ENCODE data around the gene SKA1. TPM values are rescaled to one million over a fixed set of nuclear protein-coding genes. Genes with fewer than 3 reads are reported as not detected.

Gene SKA1
- total RNA-seq, 2 experiments from 2014 or later = 29.4 to 32.2 TPM

DNA sequence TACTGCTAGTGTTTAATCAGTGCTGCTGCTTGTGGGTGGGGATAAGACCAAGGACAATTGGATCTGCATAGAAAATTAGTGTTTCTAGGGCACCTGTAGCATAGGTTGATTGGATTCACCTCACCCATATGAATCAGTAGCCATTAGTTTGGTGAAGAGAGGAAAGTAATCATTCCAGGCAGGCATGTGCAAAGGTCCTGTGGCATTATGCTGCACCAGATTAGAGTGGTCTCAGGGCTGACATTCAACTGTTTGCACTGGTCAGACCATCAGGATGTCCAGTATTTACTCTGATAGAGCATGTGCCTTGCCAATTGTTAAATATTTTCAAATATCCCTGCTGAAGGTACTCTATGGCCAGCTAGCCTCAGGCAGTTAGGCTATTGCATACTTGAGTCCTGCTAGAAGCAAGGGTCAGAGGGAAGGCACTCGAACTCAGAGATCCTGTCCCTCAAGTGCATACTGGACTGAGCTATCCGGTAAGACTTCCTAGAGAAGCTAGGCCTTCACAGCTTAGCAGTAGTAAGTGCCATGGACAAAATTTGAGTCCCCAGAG lies 64.7 kb downstream of the SKA1 start:
- ChIA-PET CTCF (interaction anchor here (1.3 kb wide), 1 partner anchor 10 kb away, joined by 4 read pairs; no protein-coding TSS in a partner anchor), POLR2A (no interaction called here)
- Mint-ChIP-seq H3K9me3 (no peaks in the 10 kb centered on the region), H3K4me1 (ENCODE audit: low read depth) (no peaks in the 10 kb centered on the region), H3K27me3 (no peaks in the 10 kb centered on the region), H3K4me3 (no peak overlapping the region), H3K27ac (no peak overlapping the region), H3K36me3 (ENCODE audit: low read depth) (no peaks in the 10 kb centered on the region)
- intact Hi-C loops (cut with micrococcal nuclease) = no loop called here
- TF ChIP-seq, protein P1, sequence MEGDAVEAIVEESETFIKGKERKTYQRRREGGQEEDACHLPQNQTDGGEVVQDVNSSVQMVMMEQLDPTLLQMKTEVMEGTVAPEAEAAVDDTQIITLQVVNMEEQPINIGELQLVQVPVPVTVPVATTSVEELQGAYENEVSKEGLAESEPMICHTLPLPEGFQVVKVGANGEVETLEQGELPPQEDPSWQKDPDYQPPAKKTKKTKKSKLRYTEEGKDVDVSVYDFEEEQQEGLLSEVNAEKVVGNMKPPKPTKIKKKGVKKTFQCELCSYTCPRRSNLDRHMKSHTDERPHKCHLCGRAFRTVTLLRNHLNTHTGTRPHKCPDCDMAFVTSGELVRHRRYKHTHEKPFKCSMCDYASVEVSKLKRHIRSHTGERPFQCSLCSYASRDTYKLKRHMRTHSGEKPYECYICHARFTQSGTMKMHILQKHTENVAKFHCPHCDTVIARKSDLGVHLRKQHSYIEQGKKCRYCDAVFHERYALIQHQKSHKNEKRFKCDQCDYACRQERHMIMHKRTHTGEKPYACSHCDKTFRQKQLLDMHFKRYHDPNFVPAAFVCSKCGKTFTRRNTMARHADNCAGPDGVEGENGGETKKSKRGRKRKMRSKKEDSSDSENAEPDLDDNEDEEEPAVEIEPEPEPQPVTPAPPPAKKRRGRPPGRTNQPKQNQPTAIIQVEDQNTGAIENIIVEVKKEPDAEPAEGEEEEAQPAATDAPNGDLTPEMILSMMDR (IDR thresholded peaks at IDR 0.05) = no peak
- DNase-seq (no peak), ATAC-seq (no peak)

DNA sequence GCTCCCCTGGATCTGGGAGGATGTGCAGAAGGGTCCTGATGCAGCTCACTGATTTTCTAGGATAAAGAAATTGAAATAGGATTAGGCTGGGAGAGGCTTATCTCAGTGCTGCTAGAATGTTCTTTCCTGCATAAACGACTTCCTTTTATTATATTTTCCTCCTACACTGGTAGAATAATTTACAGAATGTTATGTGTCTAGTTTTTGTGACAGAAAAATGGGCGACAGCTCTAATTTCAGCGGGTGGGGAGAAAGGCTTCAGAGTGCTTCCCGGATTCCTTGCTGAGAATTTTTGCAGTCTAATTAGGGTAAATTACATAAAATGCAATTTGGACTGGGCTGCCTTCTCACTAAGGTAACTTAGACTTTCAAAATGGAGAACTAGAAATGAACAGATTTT lies 66.2 kb downstream of the SKA1 start:
- Mint-ChIP-seq H3K4me1 (ENCODE audit: low read depth) (no peaks in the 10 kb centered on the region), H3K9me3 (peaks cover 6% of the 10 kb centered on the region), H3K4me3 (no peak overlapping the region), H3K27me3 (no peaks in the 10 kb centered on the region), H3K36me3 (ENCODE audit: low read depth) (no peaks in the 10 kb centered on the region), H3K27ac (no peak overlapping the region)
- ChIA-PET CTCF (interaction anchor here (1.1 to 2.0 kb wide), 2 partner anchors 12 to 84 kb away, joined by 3 to 11 read pairs; no protein-coding TSS in a partner anchor), POLR2A (no interaction called here)
- ATAC-seq (no peak), DNase-seq (no peak)
- TF ChIP-seq, protein P1 (IDR thresholded peaks at IDR 0.05) = no peak
- intact Hi-C loops (cut with micrococcal nuclease) = no loop called here

DNA sequence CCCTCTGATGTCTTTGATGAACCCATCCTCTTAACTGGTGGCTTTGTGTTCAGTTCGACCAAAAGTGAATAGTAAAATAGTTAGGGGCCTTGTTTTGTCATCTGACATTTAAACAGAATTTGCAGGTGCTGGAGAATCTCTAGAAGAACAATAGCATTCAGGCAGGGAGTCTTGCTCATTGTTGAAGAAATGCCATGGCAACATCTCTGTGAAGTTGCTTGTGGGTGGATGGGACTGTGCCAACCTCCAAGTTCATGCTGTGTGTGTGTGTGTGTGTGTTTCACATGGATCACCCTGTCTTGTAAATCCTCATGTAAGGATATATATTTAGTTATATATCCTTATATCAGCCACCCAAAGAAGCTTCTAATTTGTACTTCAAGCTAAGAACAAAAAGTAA lies 66.7 kb downstream of the SKA1 start:
- Mint-ChIP-seq H3K4me3 (no peak overlapping the region), H3K9me3 (peaks cover 6% of the 10 kb centered on the region), H3K27me3 (peaks cover 3% of the 10 kb centered on the region), H3K27ac (no peak overlapping the region), H3K36me3 (ENCODE audit: low read depth) (no peaks in the 10 kb centered on the region), H3K4me1 (ENCODE audit: low read depth) (no peaks in the 10 kb centered on the region)
- ChIA-PET POLR2A (no interaction called here), CTCF (interaction anchor here (1.1 to 2.0 kb wide), 2 partner anchors 13 to 84 kb away, joined by 3 to 11 read pairs; no protein-coding TSS in a partner anchor)
- no peak for ATAC-seq
- TF ChIP-seq, protein P1 (IDR thresholded peaks at IDR 0.05) = no peak
- intact Hi-C loops (cut with micrococcal nuclease) = no loop called here
- DNase-seq = no peak

Other genes with a start within 250 kb of the SKA1 start
- under 1 TPM in 1 of 2 experiments, not detected in 1; 0.09 TPM for gene MYO5B, start 179.9 kb upstream of the SKA1 start, total RNA-seq
- under 1 TPM; 0.27 to 0.76 TPM for gene CFAP53, start 108.6 kb upstream of the SKA1 start, total RNA-seq
- 10 to 100 TPM; 67.4 to 69.0 TPM for gene MBD1, start 93.5 kb upstream of the SKA1 start, total RNA-seq
- gene CXXC1, start 87.4 kb upstream of the SKA1 start, total RNA-seq = 10 to 100 TPM; 87.0 to 88.0 TPM
- gene MAPK4, start 185.0 kb downstream of the SKA1 start, total RNA-seq = not detected

Measured in activated CD8-positive, alpha-beta T cell treated with anti-CD3 and anti-CD28 coated beads for 36 hours (primary cell).